GM23338 (cell line): ENCODE measurements around the gene CST9. TPM values are rescaled to one million over a fixed set of nuclear protein-coding genes. Genes with fewer than 3 reads are reported as not detected.

Experiments
- ATAC-seq: fragments of 200-7000 bp; cut with Tn5 transposase; 3 replicates; pipeline ENCODE4 v1.9.1; 2020
- DNase-seq: peaks from one replicate; pipeline ENCODE4 v3.0.0-alpha.2; 2015; ENCODE audit warnings: low spot score
- H2AFZ ChIP-seq: fragments of 200-600 bp; sonication (generic); 2 replicates; pipeline ENCODE4 v1.8.0; 2016; ENCODE audit warnings: antibody characterized with exemption, mild to moderate bottlenecking, moderate library complexity
- H3F3A ChIP-seq: fragments of 200-600 bp; sonication (generic); replicated peaks from 2 replicates; pipeline ENCODE4 v1.8.0; 2017; ENCODE audit warnings: antibody characterized with exemption, mixed run types, low read depth
- H3K27ac ChIP-seq: fragments of 200-600 bp; sonication (generic); 2 replicates; pipeline ENCODE4 v1.6.1; 2016; ENCODE audit warnings: low read depth
- H3K27me3 ChIP-seq: fragments of 200-600 bp; sonication (generic); 2 replicates; pipeline ENCODE4 v1.8.0; 2016; ENCODE audit warnings: mild to moderate bottlenecking, mixed run types, moderate library complexity; ENCODE audit not compliant: insufficient read depth
- H3K36me3 ChIP-seq: fragments of 200-600 bp; sonication (generic); 2 replicates; pipeline ENCODE4 v1.8.0; 2016; ENCODE audit warnings: mild to moderate bottlenecking; ENCODE audit not compliant: insufficient read depth
- H3K4me1 ChIP-seq: fragments of 200-600 bp; sonication (generic); 2 replicates; pipeline ENCODE4 v1.8.0; 2016; ENCODE audit warnings: mild to moderate bottlenecking, moderate library complexity; ENCODE audit not compliant: insufficient read depth
- H3K4me2 ChIP-seq: fragments of 200-600 bp; sonication (generic); 2 replicates; pipeline ENCODE4 v1.7.1; 2017; ENCODE audit warnings: mixed run types
- H3K4me3 ChIP-seq: fragments of 200-600 bp; sonication (generic); 2 replicates; pipeline ENCODE4 v1.6.1; 2016; ENCODE audit warnings: mixed run types
- H3K79me2 ChIP-seq: fragments of 200-600 bp; sonication (generic); replicated peaks from 2 replicates; pipeline ENCODE4 v1.8.0; 2017; ENCODE audit warnings: mild to moderate bottlenecking; ENCODE audit not compliant: insufficient read depth
- H3K9me2 ChIP-seq: fragments of 200-600 bp; sonication (generic); 2 replicates; pipeline ENCODE4 v1.8.0; 2017; ENCODE audit not compliant: insufficient read depth
- H4K20me1 ChIP-seq: fragments of 200-600 bp; sonication (generic); replicated peaks from 2 replicates; pipeline ENCODE4 v1.8.0; 2017; ENCODE audit warnings: mild to moderate bottlenecking; ENCODE audit not compliant: insufficient read depth
- H3K27ac Mint-ChIP-seq: 2 replicates; pipeline ENCODE4 v1.8.0; 2020; ENCODE audit warnings: inconsistent platforms, mild to moderate bottlenecking, moderate library complexity, mixed read lengths
- H3K27me3 Mint-ChIP-seq: 3 replicates; pipeline ENCODE4 v1.8.0; 2022; ENCODE audit warnings: low read depth, mild to moderate bottlenecking, moderate library complexity, mixed read lengths, inconsistent platforms; ENCODE audit not compliant: insufficient read depth, poor library complexity
- H3K36me3 Mint-ChIP-seq: 3 replicates; pipeline ENCODE4 v1.8.0; 2021; ENCODE audit warnings: low read depth, mild to moderate bottlenecking, inconsistent platforms, moderate library complexity, mixed read lengths
- H3K4me1 Mint-ChIP-seq: 3 replicates; pipeline ENCODE4 v1.8.0; 2020; ENCODE audit warnings: mild to moderate bottlenecking, inconsistent platforms, mixed read lengths
- H3K4me3 Mint-ChIP-seq: 3 replicates; pipeline ENCODE4 v1.8.0; 2021; ENCODE audit warnings: moderate library complexity, mild to moderate bottlenecking, inconsistent platforms, mixed read lengths
- H3K9me3 Mint-ChIP-seq: 3 replicates; pipeline ENCODE4 v1.8.0; 2020; ENCODE audit warnings: moderate library complexity, mild to moderate bottlenecking, inconsistent platforms, mixed read lengths
- CREB1 ChIP-seq: fragments of 250-450 bp; sonication (Bioruptor Pico); IDR thresholded peaks from 2 replicates; pipeline ENCODE4 v1.5.0; 2020; ENCODE audit warnings: low read depth, mild to moderate bottlenecking, moderate library complexity
- NANOG ChIP-seq: IDR thresholded peaks from 2 replicates; pipeline ENCODE4 v1.6.1; 2016; ENCODE audit warnings: antibody characterized with exemption, borderline replicate concordance
- POLR2AphosphoS5 ChIP-seq: IDR thresholded peaks from 2 replicates; pipeline ENCODE4 v1.6.1; 2016; ENCODE audit warnings: antibody characterized with exemption, low read depth
- polyA plus RNA-seq: library from polyadenylated mRNA; unstranded; fragments of >200 nt; fragmentation: Nextera tagmentation; extraction: Ambion mirVana; gene quantifications from 2 replicates; pipeline ENCODE4 v1.2.1, GENCODE V29; 2016
- total RNA-seq: library from RNA; depleted of rRNA; stranded (reverse); fragments of >200 nt; shearing (Covaris generic); gene quantifications from 2 replicates; pipeline ENCODE4 v1.2.3, GENCODE V29; 2014
- TF ChIP-seq, protein P1 (sequence below): IDR thresholded peaks from one replicate; pipeline ENCODE4 v1.6.1; 2018; ENCODE audit warnings: antibody characterized with exemption; ENCODE audit not compliant: unreplicated experiment
- TF ChIP-seq, protein P2 (sequence below), 2 experiments: fragments of 200-600 bp in 1 of 2; sonication (generic) in 1 of 2; conservative IDR thresholded peaks; 2 replicates each; pipeline versions ENCODE4 v1.5.1 to v1.6.1; 2016 to 2017; ENCODE audit warnings: antibody characterized with exemption in 2 of 2, low read depth in 2 of 2, mild to moderate bottlenecking in 2 of 2, moderate library complexity in 1 of 2
- TF ChIP-seq, protein P3 (sequence below): fragments of 250-450 bp; sonication (Bioruptor Pico); IDR thresholded peaks from 2 replicates; pipeline ENCODE4 v1.5.0; 2020; ENCODE audit warnings: mild to moderate bottlenecking, moderate library complexity
- TF ChIP-seq, protein P4 (sequence below): IDR thresholded peaks from 2 replicates; pipeline ENCODE4 v1.6.1; 2016; ENCODE audit warnings: antibody characterized with exemption

CST9 gene
- total and polyA plus RNA-seq, 2 experiments from 2014 or later = not detected

DNA sequence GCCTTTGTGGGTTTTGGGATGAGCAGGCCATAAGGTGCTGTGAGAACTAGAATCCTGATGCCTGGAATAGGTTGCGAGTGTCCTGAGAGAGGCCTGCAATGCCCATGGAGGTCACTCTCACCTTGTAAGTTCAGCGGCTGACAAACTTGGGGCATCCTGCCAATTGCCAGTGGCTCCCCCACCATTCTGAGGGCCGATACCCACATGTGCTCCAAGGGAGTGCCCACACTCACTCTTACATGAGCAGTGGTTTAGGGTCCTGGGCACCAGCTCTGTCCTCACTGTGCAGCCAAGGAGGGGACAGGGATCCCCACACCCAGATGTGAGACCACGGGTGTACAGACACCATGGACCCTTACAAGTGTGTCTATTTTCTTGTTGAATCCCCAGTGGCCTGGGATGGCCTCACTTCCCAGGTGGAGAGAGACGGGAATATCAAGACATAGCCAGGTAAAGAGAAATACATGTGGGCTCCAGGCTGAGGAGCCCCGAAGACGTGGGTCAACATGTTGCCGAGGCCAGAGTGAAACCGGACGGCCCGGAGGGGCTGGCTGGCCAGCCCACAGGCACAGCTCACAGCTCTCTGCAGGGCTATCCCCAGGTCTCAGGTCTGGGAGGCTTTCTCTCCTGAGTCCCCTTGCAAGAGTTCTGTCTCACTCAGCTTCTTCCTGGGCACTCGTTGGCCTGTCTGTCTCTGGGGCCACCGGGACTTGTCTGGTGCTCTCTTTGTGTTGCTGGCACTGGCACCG lies 2.0 kb upstream of the CST9 start (continued):
- TF ChIP-seq, protein P1, sequence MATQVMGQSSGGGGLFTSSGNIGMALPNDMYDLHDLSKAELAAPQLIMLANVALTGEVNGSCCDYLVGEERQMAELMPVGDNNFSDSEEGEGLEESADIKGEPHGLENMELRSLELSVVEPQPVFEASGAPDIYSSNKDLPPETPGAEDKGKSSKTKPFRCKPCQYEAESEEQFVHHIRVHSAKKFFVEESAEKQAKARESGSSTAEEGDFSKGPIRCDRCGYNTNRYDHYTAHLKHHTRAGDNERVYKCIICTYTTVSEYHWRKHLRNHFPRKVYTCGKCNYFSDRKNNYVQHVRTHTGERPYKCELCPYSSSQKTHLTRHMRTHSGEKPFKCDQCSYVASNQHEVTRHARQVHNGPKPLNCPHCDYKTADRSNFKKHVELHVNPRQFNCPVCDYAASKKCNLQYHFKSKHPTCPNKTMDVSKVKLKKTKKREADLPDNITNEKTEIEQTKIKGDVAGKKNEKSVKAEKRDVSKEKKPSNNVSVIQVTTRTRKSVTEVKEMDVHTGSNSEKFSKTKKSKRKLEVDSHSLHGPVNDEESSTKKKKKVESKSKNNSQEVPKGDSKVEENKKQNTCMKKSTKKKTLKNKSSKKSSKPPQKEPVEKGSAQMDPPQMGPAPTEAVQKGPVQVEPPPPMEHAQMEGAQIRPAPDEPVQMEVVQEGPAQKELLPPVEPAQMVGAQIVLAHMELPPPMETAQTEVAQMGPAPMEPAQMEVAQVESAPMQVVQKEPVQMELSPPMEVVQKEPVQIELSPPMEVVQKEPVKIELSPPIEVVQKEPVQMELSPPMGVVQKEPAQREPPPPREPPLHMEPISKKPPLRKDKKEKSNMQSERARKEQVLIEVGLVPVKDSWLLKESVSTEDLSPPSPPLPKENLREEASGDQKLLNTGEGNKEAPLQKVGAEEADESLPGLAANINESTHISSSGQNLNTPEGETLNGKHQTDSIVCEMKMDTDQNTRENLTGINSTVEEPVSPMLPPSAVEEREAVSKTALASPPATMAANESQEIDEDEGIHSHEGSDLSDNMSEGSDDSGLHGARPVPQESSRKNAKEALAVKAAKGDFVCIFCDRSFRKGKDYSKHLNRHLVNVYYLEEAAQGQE = no peak
- no peak for TF ChIP-seq NANOG
- TF ChIP-seq, protein P2, sequence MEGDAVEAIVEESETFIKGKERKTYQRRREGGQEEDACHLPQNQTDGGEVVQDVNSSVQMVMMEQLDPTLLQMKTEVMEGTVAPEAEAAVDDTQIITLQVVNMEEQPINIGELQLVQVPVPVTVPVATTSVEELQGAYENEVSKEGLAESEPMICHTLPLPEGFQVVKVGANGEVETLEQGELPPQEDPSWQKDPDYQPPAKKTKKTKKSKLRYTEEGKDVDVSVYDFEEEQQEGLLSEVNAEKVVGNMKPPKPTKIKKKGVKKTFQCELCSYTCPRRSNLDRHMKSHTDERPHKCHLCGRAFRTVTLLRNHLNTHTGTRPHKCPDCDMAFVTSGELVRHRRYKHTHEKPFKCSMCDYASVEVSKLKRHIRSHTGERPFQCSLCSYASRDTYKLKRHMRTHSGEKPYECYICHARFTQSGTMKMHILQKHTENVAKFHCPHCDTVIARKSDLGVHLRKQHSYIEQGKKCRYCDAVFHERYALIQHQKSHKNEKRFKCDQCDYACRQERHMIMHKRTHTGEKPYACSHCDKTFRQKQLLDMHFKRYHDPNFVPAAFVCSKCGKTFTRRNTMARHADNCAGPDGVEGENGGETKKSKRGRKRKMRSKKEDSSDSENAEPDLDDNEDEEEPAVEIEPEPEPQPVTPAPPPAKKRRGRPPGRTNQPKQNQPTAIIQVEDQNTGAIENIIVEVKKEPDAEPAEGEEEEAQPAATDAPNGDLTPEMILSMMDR (conservative IDR thresholded peaks at IDR 0.05; ENCODE audit: low read depth in 2 of 2) = no peak
- TF ChIP-seq CREB1 = no peak
- TF ChIP-seq POLR2AphosphoS5 = no peak

DNA sequence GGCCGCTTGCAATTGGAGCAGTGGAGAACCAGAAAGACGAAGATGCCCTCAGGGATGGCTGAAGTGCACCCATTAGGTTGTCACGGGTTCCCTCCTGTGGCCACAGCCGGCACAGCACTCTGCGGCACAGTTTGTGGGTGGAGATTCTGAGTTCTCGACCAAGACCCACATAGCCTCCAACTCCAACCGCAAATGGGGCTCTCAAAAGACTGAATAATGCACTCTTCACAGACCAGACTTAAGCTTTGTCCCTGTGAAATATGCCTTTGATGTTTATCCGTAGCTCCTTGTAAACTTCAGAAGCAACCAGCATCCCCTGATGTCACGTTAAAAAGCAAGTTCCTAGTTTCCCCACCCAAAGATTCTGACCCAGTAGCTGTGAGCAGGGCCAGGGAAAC lies 934 bp upstream of the CST9 start:
- Mint-ChIP-seq H3K9me3 (no peaks in the 10 kb centered on the region; the same call in 2 of the 3 replicates), H3K4me3 (no peak overlapping the region), H3K4me1 (peaks cover 14% of the 10 kb centered on the region), H3K36me3 (no peaks in the 10 kb centered on the region), H3K27me3 (peaks cover 4% of the 10 kb centered on the region), H3K27ac (no peak overlapping the region)
- Histone ChIP-seq H4K20me1 (no peaks in the 10 kb centered on the region), H3K27me3 (no peaks in the 10 kb centered on the region), H3K9me2 (no peaks in the 10 kb centered on the region; the same call in 1 of the 2 replicates), H3K4me1 (peaks cover 6% of the 10 kb centered on the region; the same call in 1 of the 2 replicates), H3K27ac (no peak overlapping the region), H3K36me3 (no peaks in the 10 kb centered on the region), H2AFZ (peak overlapping the region; percentile 89), H3K79me2 (no peaks in the 10 kb centered on the region), H3K4me2 (no peak overlapping the region), H3K4me3 (no peak overlapping the region), H3F3A (no peaks in the 10 kb centered on the region)
- ATAC-seq = peak; percentile 89
- peak; percentile 94 for DNase-seq
- TF ChIP-seq, protein P3, sequence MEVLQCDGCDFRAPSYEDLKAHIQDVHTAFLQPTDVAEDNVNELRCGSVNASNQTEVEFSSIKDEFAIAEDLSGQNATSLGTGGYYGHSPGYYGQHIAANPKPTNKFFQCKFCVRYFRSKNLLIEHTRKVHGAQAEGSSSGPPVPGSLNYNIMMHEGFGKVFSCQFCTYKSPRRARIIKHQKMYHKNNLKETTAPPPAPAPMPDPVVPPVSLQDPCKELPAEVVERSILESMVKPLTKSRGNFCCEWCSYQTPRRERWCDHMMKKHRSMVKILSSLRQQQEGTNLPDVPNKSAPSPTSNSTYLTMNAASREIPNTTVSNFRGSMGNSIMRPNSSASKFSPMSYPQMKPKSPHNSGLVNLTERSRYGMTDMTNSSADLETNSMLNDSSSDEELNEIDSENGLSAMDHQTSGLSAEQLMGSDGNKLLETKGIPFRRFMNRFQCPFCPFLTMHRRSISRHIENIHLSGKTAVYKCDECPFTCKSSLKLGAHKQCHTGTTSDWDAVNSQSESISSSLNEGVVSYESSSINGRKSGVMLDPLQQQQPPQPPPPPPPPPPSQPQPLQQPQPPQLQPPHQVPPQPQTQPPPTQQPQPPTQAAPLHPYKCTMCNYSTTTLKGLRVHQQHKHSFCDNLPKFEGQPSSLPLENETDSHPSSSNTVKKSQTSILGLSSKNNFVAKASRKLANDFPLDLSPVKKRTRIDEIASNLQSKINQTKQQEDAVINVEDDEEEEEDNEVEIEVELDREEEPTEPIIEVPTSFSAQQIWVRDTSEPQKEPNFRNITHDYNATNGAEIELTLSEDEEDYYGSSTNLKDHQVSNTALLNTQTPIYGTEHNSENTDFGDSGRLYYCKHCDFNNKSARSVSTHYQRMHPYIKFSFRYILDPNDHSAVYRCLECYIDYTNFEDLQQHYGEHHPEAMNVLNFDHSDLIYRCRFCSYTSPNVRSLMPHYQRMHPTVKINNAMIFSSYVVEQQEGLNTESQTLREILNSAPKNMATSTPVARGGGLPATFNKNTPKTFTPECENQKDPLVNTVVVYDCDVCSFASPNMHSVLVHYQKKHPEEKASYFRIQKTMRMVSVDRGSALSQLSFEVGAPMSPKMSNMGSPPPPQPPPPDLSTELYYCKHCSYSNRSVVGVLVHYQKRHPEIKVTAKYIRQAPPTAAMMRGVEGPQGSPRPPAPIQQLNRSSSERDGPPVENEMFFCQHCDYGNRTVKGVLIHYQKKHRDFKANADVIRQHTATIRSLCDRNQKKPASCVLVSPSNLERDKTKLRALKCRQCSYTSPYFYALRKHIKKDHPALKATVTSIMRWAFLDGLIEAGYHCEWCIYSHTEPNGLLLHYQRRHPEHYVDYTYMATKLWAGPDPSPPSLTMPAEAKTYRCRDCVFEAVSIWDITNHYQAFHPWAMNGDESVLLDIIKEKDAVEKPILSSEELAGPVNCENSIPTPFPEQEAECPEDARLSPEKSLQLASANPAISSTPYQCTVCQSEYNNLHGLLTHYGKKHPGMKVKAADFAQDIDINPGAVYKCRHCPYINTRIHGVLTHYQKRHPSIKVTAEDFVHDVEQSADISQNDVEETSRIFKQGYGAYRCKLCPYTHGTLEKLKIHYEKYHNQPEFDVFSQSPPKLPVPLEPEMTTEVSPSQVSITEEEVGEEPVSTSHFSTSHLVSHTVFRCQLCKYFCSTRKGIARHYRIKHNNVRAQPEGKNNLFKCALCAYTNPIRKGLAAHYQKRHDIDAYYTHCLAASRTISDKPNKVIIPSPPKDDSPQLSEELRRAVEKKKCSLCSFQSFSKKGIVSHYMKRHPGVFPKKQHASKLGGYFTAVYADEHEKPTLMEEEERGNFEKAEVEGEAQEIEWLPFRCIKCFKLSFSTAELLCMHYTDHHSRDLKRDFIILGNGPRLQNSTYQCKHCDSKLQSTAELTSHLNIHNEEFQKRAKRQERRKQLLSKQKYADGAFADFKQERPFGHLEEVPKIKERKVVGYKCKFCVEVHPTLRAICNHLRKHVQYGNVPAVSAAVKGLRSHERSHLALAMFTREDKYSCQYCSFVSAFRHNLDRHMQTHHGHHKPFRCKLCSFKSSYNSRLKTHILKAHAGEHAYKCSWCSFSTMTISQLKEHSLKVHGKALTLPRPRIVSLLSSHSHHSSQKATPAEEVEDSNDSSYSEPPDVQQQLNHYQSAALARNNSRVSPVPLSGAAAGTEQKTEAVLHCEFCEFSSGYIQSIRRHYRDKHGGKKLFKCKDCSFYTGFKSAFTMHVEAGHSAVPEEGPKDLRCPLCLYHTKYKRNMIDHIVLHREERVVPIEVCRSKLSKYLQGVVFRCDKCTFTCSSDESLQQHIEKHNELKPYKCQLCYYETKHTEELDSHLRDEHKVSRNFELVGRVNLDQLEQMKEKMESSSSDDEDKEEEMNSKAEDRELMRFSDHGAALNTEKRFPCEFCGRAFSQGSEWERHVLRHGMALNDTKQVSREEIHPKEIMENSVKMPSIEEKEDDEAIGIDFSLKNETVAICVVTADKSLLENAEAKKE = peak; percentile 60; the same call in 1 of the 2 replicates
- TF ChIP-seq, protein P4, sequence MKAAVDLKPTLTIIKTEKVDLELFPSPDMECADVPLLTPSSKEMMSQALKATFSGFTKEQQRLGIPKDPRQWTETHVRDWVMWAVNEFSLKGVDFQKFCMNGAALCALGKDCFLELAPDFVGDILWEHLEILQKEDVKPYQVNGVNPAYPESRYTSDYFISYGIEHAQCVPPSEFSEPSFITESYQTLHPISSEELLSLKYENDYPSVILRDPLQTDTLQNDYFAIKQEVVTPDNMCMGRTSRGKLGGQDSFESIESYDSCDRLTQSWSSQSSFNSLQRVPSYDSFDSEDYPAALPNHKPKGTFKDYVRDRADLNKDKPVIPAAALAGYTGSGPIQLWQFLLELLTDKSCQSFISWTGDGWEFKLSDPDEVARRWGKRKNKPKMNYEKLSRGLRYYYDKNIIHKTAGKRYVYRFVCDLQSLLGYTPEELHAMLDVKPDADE = no peak
- TF ChIP-seq, protein P2 (conservative IDR thresholded peaks at IDR 0.05; ENCODE audit: low read depth in 2 of 2) = peak; percentile 90 to 93
